Lower leg skin (tissue), 4 donors: ENCODE measurements around the gene APBB2. TPM values are rescaled to one million over a fixed set of nuclear protein-coding genes. Genes with fewer than 3 reads are reported as not detected.
"Not testable (repeated sequence)": the region's sequence is repeated elsewhere in the genome, so short reads cannot be mapped to it uniquely, and the experiment has no call there.

Source experiments
- DNase-seq, 2 donors: peaks; one replicate each; pipeline ENCODE4 v3.0.0-alpha.2; 2019; ENCODE audit warnings: low spot score in 2 of 2
- H3K4me3 ChIP-seq: fragments of 200-600 bp; sonication (generic); 2 replicates; pipeline ENCODE4 v1.5.1; 2017; ENCODE audit warnings: mild to moderate bottlenecking, low read depth; ENCODE audit not compliant: poor library complexity, severe bottlenecking
- POLR2A ChIP-seq, 2 donors: fragments of 450-650 bp; IDR thresholded peaks; one replicate each; pipeline ENCODE4 v1.6.1; 2016 to 2017; ENCODE audit warnings: antibody characterized with exemption in 2 of 2, mild to moderate bottlenecking in 1 of 2, moderate library complexity in 1 of 2
- WGBS, 2 donors: methylation state at CpG; one replicate each; pipeline ENCODE4 v1.1.5; 2018; 5-methylcytosine and 5-hydroxymethylcytosine counted together
- intact Hi-C: fragments of 100-400 bp; cut with DNase I; formaldehyde crosslinking; loops from one replicate; pipeline ENCODE4 v1.15.0; 2023; ENCODE audit warnings: low total_unique reads
- total RNA-seq, 4 donors: library from RNA; depleted of rRNA; stranded (reverse); fragments of >200 nt; gene quantifications; one replicate each; pipeline ENCODE4 v1.1.0, GENCODE V29; 2016
- TF ChIP-seq, protein P1 (sequence below), 3 donors: fragments of 450-650 bp; IDR thresholded peaks; one replicate each; pipeline ENCODE4 v1.5.1; 2016; ENCODE audit warnings: antibody characterized with exemption in 3 of 3, mild to moderate bottlenecking in 3 of 3, moderate library complexity in 2 of 3

APBB2 gene
- total RNA-seq, 4 donors from 2014 or later = 24.0 to 49.2 (median 43.3) TPM

DNA sequence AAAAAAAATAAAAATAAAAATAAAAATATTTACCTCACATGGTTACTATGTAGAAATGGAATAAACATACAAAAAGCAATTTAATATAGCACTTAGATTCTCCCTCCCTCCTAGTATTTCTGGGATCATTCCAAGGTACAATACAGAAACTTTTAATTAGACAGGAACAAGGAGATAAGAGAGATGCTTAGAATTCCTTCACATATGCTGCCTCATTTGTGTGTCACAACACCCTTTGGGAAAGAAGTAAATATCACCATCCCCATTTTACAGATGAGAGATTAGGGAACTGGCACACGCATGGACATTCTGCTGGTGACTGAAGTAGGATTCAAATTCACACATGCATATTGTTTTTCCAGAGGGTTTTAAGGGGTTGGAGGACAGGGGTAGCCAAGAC is 164.2 kb downstream of the APBB2 start:
- H3K4me3 ChIP-seq = no peak overlapping the region
- TF ChIP-seq, protein P1, sequence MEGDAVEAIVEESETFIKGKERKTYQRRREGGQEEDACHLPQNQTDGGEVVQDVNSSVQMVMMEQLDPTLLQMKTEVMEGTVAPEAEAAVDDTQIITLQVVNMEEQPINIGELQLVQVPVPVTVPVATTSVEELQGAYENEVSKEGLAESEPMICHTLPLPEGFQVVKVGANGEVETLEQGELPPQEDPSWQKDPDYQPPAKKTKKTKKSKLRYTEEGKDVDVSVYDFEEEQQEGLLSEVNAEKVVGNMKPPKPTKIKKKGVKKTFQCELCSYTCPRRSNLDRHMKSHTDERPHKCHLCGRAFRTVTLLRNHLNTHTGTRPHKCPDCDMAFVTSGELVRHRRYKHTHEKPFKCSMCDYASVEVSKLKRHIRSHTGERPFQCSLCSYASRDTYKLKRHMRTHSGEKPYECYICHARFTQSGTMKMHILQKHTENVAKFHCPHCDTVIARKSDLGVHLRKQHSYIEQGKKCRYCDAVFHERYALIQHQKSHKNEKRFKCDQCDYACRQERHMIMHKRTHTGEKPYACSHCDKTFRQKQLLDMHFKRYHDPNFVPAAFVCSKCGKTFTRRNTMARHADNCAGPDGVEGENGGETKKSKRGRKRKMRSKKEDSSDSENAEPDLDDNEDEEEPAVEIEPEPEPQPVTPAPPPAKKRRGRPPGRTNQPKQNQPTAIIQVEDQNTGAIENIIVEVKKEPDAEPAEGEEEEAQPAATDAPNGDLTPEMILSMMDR (IDR thresholded peaks at IDR 0.05) = no peak
- TF ChIP-seq POLR2A (IDR thresholded peaks at IDR 0.05) = no peak
- intact Hi-C loops = no loop called here
- WGBS, 2 donors = 88 to 95% methylated on average over 1 of the region's 1 CpG
- no peak for DNase-seq

DNA sequence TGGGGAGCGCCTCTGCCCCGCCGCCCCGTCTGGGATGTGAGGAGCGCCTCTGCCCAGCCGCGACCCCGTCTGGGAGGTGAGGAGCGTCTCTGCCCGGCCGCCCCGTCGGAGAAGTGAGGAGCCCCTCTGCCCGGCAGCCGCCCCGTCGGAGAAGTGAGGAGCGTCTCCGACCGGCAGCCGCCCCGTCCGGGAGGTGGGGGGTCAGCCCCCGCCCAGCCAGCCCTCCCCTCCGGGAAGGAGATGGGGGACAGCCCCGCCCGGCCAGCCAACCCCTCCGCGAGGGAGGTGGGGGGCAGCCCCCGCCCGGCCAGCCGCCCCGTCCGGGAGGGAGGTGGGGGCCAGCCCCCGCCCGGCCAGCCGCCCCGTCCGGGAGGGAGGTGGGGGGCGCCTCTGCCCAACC is 165.2 kb downstream of the APBB2 start:
- DNase-seq, H3K4me3 ChIP-seq, intact Hi-C loops: not testable (repeated sequence)
- 96 to 99% methylated on average over 14 to 26 of the region's 40 CpGs for WGBS, 2 donors

DNA sequence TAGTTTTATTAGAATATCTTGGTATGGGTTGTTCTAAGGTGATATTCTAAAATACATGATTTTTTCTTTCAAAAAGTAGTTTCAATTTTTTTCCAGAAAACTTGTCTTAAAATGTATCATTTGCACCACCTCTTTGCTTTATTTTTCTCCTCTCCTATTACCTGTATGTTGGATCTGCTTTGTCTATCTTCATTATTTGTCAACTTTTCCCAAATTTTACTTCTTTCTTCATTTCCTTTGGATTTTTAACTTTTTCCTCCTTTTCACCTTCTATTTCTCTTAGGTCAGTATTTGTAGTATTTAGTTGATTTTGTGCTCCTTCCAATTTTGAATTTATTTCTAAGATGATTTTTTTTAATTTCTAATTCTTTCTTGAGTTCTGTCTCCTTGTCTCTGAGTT is 169.6 kb downstream of the APBB2 start:
- intact Hi-C loops = no loop called here
- TF ChIP-seq POLR2A (IDR thresholded peaks at IDR 0.05) = no peak
- TF ChIP-seq, protein P1 (IDR thresholded peaks at IDR 0.05) = no peak
- no peak overlapping the region for H3K4me3 ChIP-seq
- DNase-seq = no peak

DNA sequence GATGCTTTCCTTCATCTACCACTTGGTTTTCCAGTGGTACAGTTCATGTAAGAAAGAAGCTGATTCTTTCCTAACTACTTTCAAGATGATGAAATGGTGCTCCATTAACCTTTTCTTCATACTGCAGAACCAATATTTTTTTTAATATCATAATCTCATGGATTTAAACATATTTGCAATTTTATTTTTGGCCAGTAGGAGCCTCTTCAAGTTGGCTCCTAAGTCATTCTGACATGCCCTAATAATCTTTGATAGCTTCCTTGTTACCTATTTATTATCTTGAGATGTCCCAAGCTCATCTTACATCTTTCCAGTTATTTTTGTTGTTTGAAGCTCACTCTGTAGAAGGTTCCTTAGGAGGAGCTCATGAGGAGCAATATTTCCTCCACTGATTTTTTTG is 170.2 kb downstream of the APBB2 start:
- DNase-seq = no peak
- no peak for TF ChIP-seq POLR2A (IDR thresholded peaks at IDR 0.05)
- TF ChIP-seq, protein P1 (IDR thresholded peaks at IDR 0.05) = no peak
- intact Hi-C loops = no loop called here
- no peak overlapping the region for H3K4me3 ChIP-seq

DNA sequence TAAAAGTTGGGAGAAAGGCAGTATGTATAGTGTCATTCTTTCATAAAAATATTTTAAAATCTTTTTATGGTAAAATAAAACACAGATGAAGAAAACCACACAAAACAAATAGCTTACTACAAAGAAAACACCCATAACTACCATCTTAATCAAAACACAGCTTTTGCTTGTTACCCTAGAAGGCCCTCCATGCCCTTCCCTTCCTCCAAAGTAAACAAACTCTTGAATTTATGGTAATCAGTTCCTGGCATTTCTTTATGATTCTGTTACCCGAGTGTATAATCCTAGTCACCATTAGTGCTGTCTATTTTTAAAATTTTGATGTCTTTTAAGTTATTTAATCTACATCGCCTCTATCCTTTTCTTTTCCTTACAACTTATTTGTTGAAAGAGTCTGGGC is 170.9 kb downstream of the APBB2 start:
- intact Hi-C loops = no loop called here
- DNase-seq = no peak
- WGBS, 2 donors = 80 to 87% methylated on average over 2 of the region's 2 CpGs
- TF ChIP-seq, protein P1 (IDR thresholded peaks at IDR 0.05) = no peak
- TF ChIP-seq POLR2A (IDR thresholded peaks at IDR 0.05) = no peak
- no peak overlapping the region for H3K4me3 ChIP-seq

DNA sequence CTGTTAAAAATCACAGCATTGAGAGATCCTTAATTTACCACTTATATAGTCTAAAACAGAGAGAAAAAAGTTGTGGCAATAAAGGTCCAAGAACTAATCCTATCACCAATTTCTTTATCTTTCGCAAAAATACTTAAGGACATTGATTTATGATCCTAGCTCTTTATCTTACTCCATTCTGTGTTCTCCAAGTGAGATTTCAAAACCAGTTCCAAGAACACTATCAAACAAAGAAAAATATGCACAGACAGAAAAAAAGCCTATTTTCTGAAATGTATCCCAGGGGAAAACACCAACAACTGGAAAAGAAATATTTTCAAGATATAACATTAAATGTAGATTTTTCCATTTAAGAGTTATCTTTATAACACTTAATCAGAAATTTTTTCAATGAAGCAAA is 172.8 kb downstream of the APBB2 start:
- intact Hi-C loops = no loop called here
- DNase-seq = no peak
- H3K4me3 ChIP-seq = no peak overlapping the region
- WGBS, 2 donors = 91 to 98% methylated on average over 1 of the region's 1 CpG
- no peak for TF ChIP-seq POLR2A (IDR thresholded peaks at IDR 0.05)
- TF ChIP-seq, protein P1 (IDR thresholded peaks at IDR 0.05) = no peak
